ENCODE results near the gene TBC1D22A. TPM values are rescaled to one million over a fixed set of nuclear protein-coding genes. Genes with fewer than 3 reads are reported as not detected.

The TBC1D22A gene
- polyA plus RNA-seq, 1 donor (not counting 4 experiments of a cell fraction or from before 2014, with no cell fraction given) = 20.9 TPM

GRCh38 chr22:46749682-46750529, 12.5 kb upstream of the TBC1D22A start:
- H3K36me3 ChIP-seq (ENCODE audit: control insufficient read depth in 2 of 2, extremely low read depth in 1 of 2, insufficient read depth in 2 of 2, low read length in 2 of 2) = no peaks in the 10 kb centered on the region
- no peak overlapping the region for H3K27ac ChIP-seq (ENCODE audit: control insufficient read depth, insufficient read depth, low read length)
- no peaks in the 10 kb centered on the region for H3K9me3 ChIP-seq (ENCODE audit: control insufficient read depth, low read depth, low read length)
- no peaks in the 10 kb centered on the region for H4K20me1 ChIP-seq (ENCODE audit: control insufficient read depth, extremely low read depth, insufficient read depth, low read length)
- no peak overlapping the region for H2AFZ ChIP-seq (ENCODE audit: control insufficient read depth, low read length)
- TF ChIP-seq EZH2 (IDR thresholded peaks at IDR 0.05; ENCODE audit: low read length) (no peak), CTCF (optimal IDR thresholded peaks at IDR 0.05 in 1 of 3, IDR thresholded peaks at IDR 0.05 in 1 of 3, conservative IDR thresholded peaks at IDR 0.05 in 1 of 3; ENCODE audit: extremely low read depth in 1 of 3, insufficient read depth in 2 of 3, low read length in 3 of 3) (no peak)
- peaks cover 16% of the 10 kb centered on the region for H3K27me3 ChIP-seq (ENCODE audit: control insufficient read depth, extremely low read depth, insufficient read depth, low read length)
- no peak overlapping the region for H3K4me2 ChIP-seq (ENCODE audit: control insufficient read depth, extremely low read depth, insufficient read depth, low read depth, low read length)
- H3K79me2 ChIP-seq (ENCODE audit: control insufficient read depth, insufficient read depth, low read length) = no peaks in the 10 kb centered on the region
- no peak for FAIRE-seq
- no peak overlapping the region for H3K9ac ChIP-seq (ENCODE audit: control insufficient read depth, extremely low read depth, insufficient read depth, low read length)
- H3K4me1 ChIP-seq (ENCODE audit: control insufficient read depth, extremely low read depth, insufficient read depth, low read length) = peaks cover 14% of the 10 kb centered on the region
- no peaks in the 10 kb centered on the region for H3K9me1 ChIP-seq (ENCODE audit: control insufficient read depth, extremely low read depth, insufficient read depth, low read length)
- dilution Hi-C loops (cut with MboI; ENCODE audit: extremely low pct_ligation_motif_present, low sequenced_read_pairs) = no loop called here
- DNase-seq (ENCODE audit: low read depth, low spot score) = no peak
- no peak overlapping the region for H3K4me3 ChIP-seq (ENCODE audit: control insufficient read depth in 2 of 3, extremely low read depth in 1 of 3, insufficient read depth in 2 of 3, low read depth in 1 of 3, low read length in 3 of 3)

GRCh38 chr22:46750530-46750800, 12.0 kb upstream of the TBC1D22A start:
- no peak overlapping the region for H2AFZ ChIP-seq (ENCODE audit: control insufficient read depth, low read length)
- TF ChIP-seq EZH2 (IDR thresholded peaks at IDR 0.05; ENCODE audit: low read length) (no peak), CTCF (optimal IDR thresholded peaks at IDR 0.05 in 1 of 3, IDR thresholded peaks at IDR 0.05 in 1 of 3, conservative IDR thresholded peaks at IDR 0.05 in 1 of 3; ENCODE audit: extremely low read depth in 1 of 3, insufficient read depth in 2 of 3, low read length in 3 of 3) (no peak)
- no peaks in the 10 kb centered on the region for H3K9me3 ChIP-seq (ENCODE audit: control insufficient read depth, low read depth, low read length)
- H3K4me3 ChIP-seq (ENCODE audit: control insufficient read depth in 2 of 3, extremely low read depth in 1 of 3, insufficient read depth in 2 of 3, low read depth in 1 of 3, low read length in 3 of 3) = no peak overlapping the region
- H3K36me3 ChIP-seq (ENCODE audit: control insufficient read depth in 2 of 2, extremely low read depth in 1 of 2, insufficient read depth in 2 of 2, low read length in 2 of 2) = no peaks in the 10 kb centered on the region
- dilution Hi-C loops (cut with MboI; ENCODE audit: extremely low pct_ligation_motif_present, low sequenced_read_pairs) = no loop called here
- no peaks in the 10 kb centered on the region for H3K9me1 ChIP-seq (ENCODE audit: control insufficient read depth, extremely low read depth, insufficient read depth, low read length)
- no peaks in the 10 kb centered on the region for H4K20me1 ChIP-seq (ENCODE audit: control insufficient read depth, extremely low read depth, insufficient read depth, low read length)
- no peak for FAIRE-seq
- peaks cover 16% of the 10 kb centered on the region for H3K27me3 ChIP-seq (ENCODE audit: control insufficient read depth, extremely low read depth, insufficient read depth, low read length)
- DNase-seq (ENCODE audit: low read depth, low spot score) = no peak
- no peaks in the 10 kb centered on the region for H3K79me2 ChIP-seq (ENCODE audit: control insufficient read depth, insufficient read depth, low read length)
- H3K9ac ChIP-seq (ENCODE audit: control insufficient read depth, extremely low read depth, insufficient read depth, low read length) = no peak overlapping the region
- H3K4me1 ChIP-seq (ENCODE audit: control insufficient read depth, extremely low read depth, insufficient read depth, low read length) = peaks cover 14% of the 10 kb centered on the region
- H3K27ac ChIP-seq (ENCODE audit: control insufficient read depth, insufficient read depth, low read length) = no peak overlapping the region
- no peak overlapping the region for H3K4me2 ChIP-seq (ENCODE audit: control insufficient read depth, extremely low read depth, insufficient read depth, low read depth, low read length)

Data from keratinocyte (primary cell).